GM12875 (cell line): ENCODE data around the gene ULBP1.

Source experiments
- H3K4me3 ChIP-seq: one replicate; pipeline ENCODE4 v1.5.1; 2011; ENCODE audit warnings: low read depth, low read length, control low read depth
- CTCF ChIP-seq: IDR thresholded peaks from 2 replicates; pipeline ENCODE4 v1.5.1; 2011; ENCODE audit warnings: low read depth, mild to moderate bottlenecking, control low read depth, inconsistent platforms, low read length, moderate library complexity, borderline replicate concordance; ENCODE audit not compliant: insufficient read depth

The ULBP1 gene

GRCh38 chr6:149922642-149923326, 41.0 kb upstream of the ULBP1 start, which contains the start of gene RAET1G:
RAET1G (minus strand) TSS chr6:149923121; CDS start chr6:149923010, 111 bp downstream.
- H3K4me3 ChIP-seq: no peak within 1 kb of the TSS
- TF ChIP-seq CTCF: no peak

- no peak for TF ChIP-seq CTCF
- no peak overlapping the region for H3K4me3 ChIP-seq
Observed at GRCh38 chr6:149923327-149923986, 40.3 kb upstream of the ULBP1 start.

- no peak overlapping the region for H3K4me3 ChIP-seq
- no peak for TF ChIP-seq CTCF
Observed at GRCh38 chr6:149924206-149924932, 39.4 kb upstream of the ULBP1 start.

- H3K4me3 ChIP-seq: no peak overlapping the region
Observed at GRCh38 chr6:149924933-149925252, 38.9 kb upstream of the ULBP1 start.

GRCh38 chr6:149925253-149925973, 38.3 kb upstream of the ULBP1 start:
- no peak overlapping the region for H3K4me3 ChIP-seq

More at GRCh38 chr6:149924933-149925252, 38.9 kb upstream of the ULBP1 start:
- no peak for TF ChIP-seq CTCF

More at GRCh38 chr6:149925253-149925973, 38.3 kb upstream of the ULBP1 start:
- no peak for TF ChIP-seq CTCF
